NCI-H82 treated with DMSO at 0.1 percent for 48 hours (cell line): ENCODE measurements around the gene UBQLN1.
"Not testable (repeated sequence)": the region's sequence is repeated elsewhere in the genome, so short reads cannot be mapped to it uniquely, and the experiment has no call there.

Experiments used
- DNase-seq: peaks from one replicate; lab custom pipeline; 2025; ENCODE audit not compliant: unreplicated experiment; lab: John Stamatoyannopoulos, UW

UBQLN1 gene

GRCh38 chr9:83636813-83637212 lies 70.9 kb downstream of the UBQLN1 start:
- no peak for DNase-seq

GRCh38 chr9:83633676-83634075 lies 74.1 kb downstream of the UBQLN1 start:
- DNase-seq = no peak

DNA sequence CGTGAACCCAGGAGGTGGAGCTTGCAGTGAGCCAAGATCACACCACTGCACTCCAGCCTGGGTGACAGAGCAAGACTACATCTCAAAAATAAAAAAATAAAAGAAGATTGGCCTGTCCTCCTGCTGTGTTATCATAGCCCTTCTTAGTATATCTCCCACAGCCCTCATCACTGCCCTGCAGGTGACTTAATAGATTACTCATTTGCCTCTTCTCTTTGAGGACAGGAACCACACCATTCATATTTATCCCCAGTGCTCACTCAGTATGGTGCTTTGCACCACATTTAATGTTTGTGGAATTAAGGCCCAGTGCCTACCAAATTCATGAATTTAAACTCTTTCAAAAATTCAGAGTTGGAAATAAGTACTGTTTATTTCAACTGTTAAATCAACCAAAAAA lies 74.5 kb downstream of the UBQLN1 start:
- no peak for DNase-seq

DNA sequence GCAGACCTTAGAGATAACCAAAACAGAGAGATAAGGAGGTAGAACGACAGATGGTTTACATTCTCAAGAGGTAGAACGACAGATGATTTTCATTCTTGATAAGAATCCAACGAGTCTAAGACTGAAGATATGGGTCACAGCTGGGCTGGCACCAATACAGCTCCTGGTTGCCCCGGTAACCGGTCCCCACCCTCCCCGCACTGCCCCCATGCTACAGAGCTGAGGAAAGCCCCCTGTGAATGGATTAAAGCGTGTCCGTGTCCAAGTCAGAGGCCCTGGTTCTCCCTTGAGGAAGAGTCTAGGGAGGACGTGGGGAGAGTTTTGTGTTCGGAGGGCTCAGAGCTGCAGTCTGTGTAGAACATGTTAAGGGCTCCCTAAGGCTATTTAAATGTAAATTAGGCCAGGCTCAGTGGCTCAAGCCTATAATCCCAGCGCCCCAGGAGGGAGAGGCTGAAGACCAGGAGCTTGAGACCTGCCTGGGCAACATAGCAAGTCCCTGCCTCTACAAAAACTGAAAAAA lies 76.8 kb downstream of the UBQLN1 start:
- peak; percentile 60 for DNase-seq

DNA sequence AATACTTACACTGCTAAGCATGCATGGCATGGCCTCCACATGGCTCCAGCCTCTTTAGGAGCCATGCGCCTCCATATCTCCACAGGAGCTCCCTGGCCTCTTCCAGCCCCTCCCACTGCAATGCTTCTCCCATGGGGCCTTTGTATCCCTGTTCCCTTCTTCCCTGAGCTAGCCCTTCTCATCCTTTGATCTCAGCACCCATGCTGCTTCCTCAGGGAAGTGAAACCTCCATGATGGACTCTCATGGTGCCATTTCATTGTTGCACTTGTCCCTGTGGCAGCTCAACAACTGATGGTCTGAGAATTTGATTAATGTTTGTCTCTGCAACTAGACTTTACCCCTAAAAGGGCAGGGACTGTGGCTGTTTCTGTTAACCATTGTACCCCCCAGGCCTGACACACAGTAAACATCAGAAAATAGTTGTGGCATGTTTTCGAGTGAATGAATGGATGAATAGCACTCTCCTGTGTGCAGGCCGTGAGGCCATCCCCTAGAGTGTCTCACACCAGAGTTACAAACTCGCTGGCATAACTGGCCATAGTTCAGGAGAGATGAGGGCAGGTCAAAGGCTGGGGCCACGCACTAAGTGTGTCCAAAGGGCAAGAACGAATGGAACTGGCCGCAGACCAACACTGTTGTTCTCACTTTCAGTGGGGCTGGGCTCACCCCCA lies 78.2 kb downstream of the UBQLN1 start:
- DNase-seq = no peak

GRCh38 chr9:83628540-83628939 lies 79.2 kb downstream of the UBQLN1 start:
- DNase-seq = no peak

- DNase-seq = no peak
Observed at GRCh38 chr9:83625178-83625577, 82.6 kb downstream of the UBQLN1 start.

DNA sequence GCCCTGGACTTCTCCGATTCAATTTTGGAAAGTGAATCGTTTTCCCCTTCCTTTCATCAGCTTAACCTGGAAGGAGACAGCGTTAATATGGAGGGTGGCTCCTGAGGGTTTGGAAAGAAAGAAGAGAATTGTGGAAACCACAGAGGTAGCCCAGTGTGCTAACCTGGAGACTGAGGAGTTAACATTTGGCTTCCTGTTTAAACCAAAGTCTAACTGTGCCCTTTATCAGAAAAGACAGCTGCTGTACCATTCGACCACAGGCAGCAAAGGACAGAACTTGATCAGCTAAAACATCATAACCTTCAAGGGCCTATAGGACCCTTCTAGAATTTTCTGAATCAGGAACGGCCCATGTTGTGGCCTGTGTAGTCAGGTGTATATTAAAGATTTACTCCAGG lies 84.1 kb downstream of the UBQLN1 start:
- no peak for DNase-seq

DNA sequence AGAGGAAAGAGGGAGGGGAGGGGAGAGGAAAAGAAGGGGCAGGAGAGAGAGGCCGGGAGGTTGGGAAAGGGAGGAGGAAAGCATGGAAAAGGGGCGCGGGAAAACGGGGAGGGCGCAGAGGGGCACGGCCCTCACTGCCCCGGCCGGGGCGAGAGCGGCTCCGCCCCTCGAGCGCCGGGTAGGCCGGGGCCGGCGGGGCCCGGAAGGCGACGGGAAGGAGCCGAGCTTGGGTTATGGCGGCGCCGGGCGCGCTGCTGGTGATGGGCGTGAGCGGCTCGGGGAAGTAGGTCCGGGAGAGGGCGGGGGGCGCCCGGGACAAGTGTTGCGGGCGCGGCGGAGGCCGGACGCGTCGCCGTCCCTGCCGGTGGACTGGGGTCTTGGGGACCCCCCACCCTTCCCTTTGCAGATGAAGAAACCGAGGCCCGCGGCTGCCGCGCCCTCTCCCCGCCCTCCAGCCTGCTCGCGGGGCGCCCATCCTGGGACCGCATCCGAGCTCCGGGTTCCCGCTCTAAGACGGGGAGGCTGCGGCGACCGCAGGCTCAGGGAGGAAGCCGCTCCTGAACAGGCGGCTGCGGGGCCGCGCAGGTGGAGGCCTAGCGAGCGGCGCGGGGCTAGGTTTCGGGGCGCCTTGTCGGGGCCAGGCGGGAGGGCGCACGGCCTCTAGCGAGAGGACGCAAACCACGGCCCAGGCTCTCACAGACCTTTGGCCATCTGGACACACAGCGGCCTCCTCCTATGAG lies 84.6 kb downstream of the UBQLN1 start, which contains the start of gene IDNK:
IDNK (plus strand) TSS at position 205 of the 740 bp plus-strand sequence; CDS start at position 234, 29 bp downstream.
- DNase-seq = no peak

GRCh38 chr9:83622433-83622938 lies 85.3 kb downstream of the UBQLN1 start:
- DNase-seq = no peak

DNA sequence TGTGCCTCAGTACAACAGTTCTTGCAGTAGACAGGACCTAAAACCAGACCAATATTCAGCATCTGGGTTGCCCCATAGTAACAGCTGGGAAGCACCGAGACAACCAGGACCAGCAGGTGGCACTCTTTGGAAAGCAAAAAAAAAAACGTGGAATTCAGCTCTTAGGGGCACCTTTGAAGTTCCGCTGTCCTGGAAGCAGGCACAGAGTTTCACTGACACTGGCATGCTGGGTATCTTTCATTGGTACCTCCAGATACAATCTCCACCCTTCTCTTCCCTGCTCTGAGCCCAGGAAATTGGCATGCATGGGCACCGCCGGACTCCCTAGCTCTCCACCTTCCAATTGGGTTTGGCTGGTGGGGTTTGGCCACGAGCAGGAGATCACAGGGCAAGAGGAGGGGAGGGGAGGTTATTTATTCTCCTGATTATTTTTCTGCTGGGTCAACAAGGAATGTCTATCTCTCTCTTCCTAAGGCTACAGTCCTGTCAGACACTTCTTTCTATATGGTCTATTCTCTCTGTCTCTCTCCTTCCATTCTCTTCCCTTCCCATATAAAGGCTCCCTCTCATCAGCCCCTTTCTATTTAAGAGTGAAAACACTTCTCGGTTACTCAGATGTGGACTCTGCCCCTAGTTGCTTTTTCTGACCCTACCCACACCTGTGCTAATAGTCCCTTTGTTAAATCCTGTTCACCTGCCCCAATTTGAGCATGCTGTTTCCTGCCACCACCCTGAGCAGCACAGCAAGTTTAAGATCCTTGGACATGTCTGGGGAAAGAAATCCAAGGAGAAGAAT lies 86.7 kb downstream of the UBQLN1 start:
- no peak for DNase-seq

DNA sequence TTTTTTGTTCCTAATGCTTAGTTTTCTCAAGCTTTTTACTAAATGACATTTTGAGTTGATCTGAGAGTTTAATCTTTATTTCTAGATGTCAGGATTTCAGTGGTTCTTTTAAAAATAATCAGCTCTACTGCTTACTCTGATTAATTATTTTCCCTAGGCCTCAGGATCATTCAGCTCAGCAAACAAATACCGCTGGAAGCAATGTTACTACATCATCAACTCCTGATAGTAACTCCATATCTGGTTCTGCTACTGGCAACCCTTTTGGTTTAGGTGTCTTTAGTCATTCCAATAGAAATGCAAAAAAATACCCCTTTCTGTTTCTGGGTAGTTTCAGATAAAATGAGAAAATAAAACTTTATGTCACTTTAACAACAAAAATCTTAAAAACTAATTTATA lies 90.5 kb downstream of the UBQLN1 start:
- no peak for DNase-seq

GRCh38 chr9:83613298-83613697 lies 94.5 kb downstream of the UBQLN1 start:
- not testable (repeated sequence) for DNase-seq
